WTC11 (cell line): ENCODE data around the gene GGACT.

Source experiments
- JUN ChIP-seq: sonication (generic); formaldehyde crosslinking; IDR thresholded peaks from 2 replicates; pipeline ENCODE4 v1.8.0; 2023; ENCODE audit warnings: mild to moderate bottlenecking, missing genetic modification reagents
- NR1H2 ChIP-seq: sonication (generic); formaldehyde crosslinking; IDR thresholded peaks from 2 replicates; pipeline ENCODE4 v1.9.0; 2021; ENCODE audit warnings: mild to moderate bottlenecking, moderate library complexity, missing genetic modification reagents
- NR3C1 ChIP-seq: sonication (generic); formaldehyde crosslinking; conservative IDR thresholded peaks from 2 replicates; pipeline ENCODE4 v1.8.1; 2023; ENCODE audit warnings: low read depth, mild to moderate bottlenecking, missing genetic modification reagents
- SMAD4 ChIP-seq: sonication (generic); formaldehyde crosslinking; IDR thresholded peaks from 2 replicates; pipeline ENCODE4 v1.8.0; 2022; ENCODE audit warnings: mild to moderate bottlenecking, missing genetic modification reagents
- TCF7 ChIP-seq: sonication (generic); formaldehyde crosslinking; IDR thresholded peaks from 2 replicates; pipeline ENCODE4 v1.8.0; 2022; ENCODE audit warnings: mild to moderate bottlenecking, low read depth, missing genetic modification reagents, moderate library complexity
- USF1 ChIP-seq: sonication (generic); formaldehyde crosslinking; IDR thresholded peaks from 2 replicates; pipeline ENCODE4 v1.8.0; 2022; ENCODE audit warnings: mild to moderate bottlenecking, missing genetic modification reagents
- ZBTB21 ChIP-seq: sonication (generic); formaldehyde crosslinking; IDR thresholded peaks from 2 replicates; pipeline ENCODE4 v1.8.1; 2023; ENCODE audit warnings: mild to moderate bottlenecking, missing genetic modification reagents, borderline replicate concordance
- ZNF121 ChIP-seq: sonication (generic); formaldehyde crosslinking; IDR thresholded peaks from 2 replicates; pipeline ENCODE4 v1.8.0; 2023; ENCODE audit warnings: missing genetic modification reagents
- TF ChIP-seq, protein P1 (sequence below): sonication (generic); formaldehyde crosslinking; conservative IDR thresholded peaks from 2 replicates; pipeline ENCODE4 v1.8.1; 2022; ENCODE audit warnings: mild to moderate bottlenecking, missing genetic modification reagents
- TF ChIP-seq, protein P2 (sequence below): fragments of 200-600 bp; IDR thresholded peaks from 2 replicates; pipeline ENCODE4 v1.8.0; 2022; ENCODE audit warnings: antibody characterized with exemption
- TF ChIP-seq, protein P3 (sequence below): sonication (generic); formaldehyde crosslinking; IDR thresholded peaks from 2 replicates; pipeline ENCODE4 v1.8.1; 2022; ENCODE audit warnings: missing genetic modification reagents, borderline replicate concordance
- TF ChIP-seq, protein P4 (sequence below): sonication (generic); formaldehyde crosslinking; IDR thresholded peaks from 2 replicates; pipeline ENCODE4 v1.8.1; 2023; ENCODE audit warnings: mild to moderate bottlenecking, missing genetic modification reagents, moderate library complexity
- TF ChIP-seq, protein P5 (sequence below): sonication (generic); formaldehyde crosslinking; IDR thresholded peaks from 2 replicates; pipeline ENCODE4 v1.8.0; 2022; ENCODE audit warnings: missing genetic modification reagents

DNA sequence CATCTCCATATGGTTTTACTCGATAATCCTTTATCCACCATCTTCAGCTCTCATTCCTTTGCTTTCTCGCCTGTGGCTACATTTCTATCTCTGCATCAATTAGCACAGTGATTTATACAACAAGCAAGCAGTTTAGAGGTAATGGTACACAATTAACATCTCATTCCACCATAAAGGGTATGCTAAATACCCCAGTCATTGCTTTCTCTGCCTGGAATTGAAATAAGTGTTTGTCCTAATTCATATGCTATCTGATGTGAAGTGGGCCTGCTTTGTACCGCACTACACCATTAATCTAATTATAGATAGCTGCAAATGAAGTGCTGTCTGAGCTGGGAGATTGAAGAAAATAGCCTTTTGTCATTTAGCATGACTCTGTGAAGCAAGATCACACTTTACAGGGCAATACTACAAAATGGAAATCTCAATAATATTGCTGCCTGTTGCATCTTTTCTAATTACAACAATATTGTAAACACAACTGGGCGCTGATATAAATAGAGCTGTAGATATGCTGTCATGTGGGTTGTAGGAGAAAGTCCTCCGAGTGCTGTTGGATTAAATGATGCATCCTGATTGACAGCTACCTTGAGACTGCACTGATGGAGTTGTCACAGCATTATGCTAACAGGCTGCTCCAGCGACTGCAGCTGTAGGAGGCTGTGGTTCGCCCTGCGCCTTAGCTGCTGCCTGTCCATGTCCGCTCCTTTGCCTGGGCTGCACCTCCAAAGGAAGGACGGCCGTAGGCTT, 78.2 kb downstream of the GGACT start:
- TF ChIP-seq SMAD4 (CRISPR knock-in tag): no peak
- TF ChIP-seq, protein P1, sequence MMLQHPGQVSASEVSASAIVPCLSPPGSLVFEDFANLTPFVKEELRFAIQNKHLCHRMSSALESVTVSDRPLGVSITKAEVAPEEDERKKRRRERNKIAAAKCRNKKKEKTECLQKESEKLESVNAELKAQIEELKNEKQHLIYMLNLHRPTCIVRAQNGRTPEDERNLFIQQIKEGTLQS (CRISPR knock-in tag): no peak
- no peak for TF ChIP-seq TCF7 (CRISPR knock-in tag)
- TF ChIP-seq, protein P2, sequence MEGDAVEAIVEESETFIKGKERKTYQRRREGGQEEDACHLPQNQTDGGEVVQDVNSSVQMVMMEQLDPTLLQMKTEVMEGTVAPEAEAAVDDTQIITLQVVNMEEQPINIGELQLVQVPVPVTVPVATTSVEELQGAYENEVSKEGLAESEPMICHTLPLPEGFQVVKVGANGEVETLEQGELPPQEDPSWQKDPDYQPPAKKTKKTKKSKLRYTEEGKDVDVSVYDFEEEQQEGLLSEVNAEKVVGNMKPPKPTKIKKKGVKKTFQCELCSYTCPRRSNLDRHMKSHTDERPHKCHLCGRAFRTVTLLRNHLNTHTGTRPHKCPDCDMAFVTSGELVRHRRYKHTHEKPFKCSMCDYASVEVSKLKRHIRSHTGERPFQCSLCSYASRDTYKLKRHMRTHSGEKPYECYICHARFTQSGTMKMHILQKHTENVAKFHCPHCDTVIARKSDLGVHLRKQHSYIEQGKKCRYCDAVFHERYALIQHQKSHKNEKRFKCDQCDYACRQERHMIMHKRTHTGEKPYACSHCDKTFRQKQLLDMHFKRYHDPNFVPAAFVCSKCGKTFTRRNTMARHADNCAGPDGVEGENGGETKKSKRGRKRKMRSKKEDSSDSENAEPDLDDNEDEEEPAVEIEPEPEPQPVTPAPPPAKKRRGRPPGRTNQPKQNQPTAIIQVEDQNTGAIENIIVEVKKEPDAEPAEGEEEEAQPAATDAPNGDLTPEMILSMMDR: no peak
- TF ChIP-seq, protein P3, sequence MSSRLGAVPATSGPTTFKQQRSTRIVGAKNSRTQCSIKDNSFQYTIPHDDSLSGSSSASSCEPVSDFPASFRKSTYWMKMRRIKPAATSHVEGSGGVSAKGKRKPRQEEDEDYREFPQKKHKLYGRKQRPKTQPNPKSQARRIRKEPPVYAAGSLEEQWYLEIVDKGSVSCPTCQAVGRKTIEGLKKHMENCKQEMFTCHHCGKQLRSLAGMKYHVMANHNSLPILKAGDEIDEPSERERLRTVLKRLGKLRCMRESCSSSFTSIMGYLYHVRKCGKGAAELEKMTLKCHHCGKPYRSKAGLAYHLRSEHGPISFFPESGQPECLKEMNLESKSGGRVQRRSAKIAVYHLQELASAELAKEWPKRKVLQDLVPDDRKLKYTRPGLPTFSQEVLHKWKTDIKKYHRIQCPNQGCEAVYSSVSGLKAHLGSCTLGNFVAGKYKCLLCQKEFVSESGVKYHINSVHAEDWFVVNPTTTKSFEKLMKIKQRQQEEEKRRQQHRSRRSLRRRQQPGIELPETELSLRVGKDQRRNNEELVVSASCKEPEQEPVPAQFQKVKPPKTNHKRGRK (CRISPR knock-in tag): no peak
- TF ChIP-seq, protein P4, sequence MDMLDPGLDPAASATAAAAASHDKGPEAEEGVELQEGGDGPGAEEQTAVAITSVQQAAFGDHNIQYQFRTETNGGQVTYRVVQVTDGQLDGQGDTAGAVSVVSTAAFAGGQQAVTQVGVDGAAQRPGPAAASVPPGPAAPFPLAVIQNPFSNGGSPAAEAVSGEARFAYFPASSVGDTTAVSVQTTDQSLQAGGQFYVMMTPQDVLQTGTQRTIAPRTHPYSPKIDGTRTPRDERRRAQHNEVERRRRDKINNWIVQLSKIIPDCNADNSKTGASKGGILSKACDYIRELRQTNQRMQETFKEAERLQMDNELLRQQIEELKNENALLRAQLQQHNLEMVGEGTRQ (CRISPR knock-in tag): no peak
- TF ChIP-seq ZBTB21: no peak
- no peak for TF ChIP-seq JUN (CRISPR knock-in tag)
- TF ChIP-seq ZNF121: no peak
- no peak for TF ChIP-seq NR3C1 (CRISPR knock-in tag)
- no peak for TF ChIP-seq NR1H2 (CRISPR knock-in tag)
- no peak for TF ChIP-seq USF1 (CRISPR knock-in tag)
- TF ChIP-seq, protein P5, sequence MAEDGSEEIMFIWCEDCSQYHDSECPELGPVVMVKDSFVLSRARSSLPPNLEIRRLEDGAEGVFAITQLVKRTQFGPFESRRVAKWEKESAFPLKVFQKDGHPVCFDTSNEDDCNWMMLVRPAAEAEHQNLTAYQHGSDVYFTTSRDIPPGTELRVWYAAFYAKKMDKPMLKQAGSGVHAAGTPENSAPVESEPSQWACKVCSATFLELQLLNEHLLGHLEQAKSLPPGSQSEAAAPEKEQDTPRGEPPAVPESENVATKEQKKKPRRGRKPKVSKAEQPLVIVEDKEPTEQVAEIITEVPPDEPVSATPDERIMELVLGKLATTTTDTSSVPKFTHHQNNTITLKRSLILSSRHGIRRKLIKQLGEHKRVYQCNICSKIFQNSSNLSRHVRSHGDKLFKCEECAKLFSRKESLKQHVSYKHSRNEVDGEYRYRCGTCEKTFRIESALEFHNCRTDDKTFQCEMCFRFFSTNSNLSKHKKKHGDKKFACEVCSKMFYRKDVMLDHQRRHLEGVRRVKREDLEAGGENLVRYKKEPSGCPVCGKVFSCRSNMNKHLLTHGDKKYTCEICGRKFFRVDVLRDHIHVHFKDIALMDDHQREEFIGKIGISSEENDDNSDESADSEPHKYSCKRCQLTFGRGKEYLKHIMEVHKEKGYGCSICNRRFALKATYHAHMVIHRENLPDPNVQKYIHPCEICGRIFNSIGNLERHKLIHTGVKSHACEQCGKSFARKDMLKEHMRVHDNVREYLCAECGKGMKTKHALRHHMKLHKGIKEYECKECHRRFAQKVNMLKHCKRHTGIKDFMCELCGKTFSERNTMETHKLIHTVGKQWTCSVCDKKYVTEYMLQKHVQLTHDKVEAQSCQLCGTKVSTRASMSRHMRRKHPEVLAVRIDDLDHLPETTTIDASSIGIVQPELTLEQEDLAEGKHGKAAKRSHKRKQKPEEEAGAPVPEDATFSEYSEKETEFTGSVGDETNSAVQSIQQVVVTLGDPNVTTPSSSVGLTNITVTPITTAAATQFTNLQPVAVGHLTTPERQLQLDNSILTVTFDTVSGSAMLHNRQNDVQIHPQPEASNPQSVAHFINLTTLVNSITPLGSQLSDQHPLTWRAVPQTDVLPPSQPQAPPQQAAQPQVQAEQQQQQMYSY (CRISPR knock-in tag): no peak
